ENCODE data around the gene IGFBP4.

The IGFBP4 gene

GRCh38 chr17:40503154-40503553, 59.9 kb downstream of the IGFBP4 start:
- FAIRE-seq (no peak), DNase-seq (ENCODE audit: insufficient read length, low spot score) (no peak)
- TF ChIP-seq PAX5 (IDR thresholded peaks at IDR 0.05; ENCODE audit: insufficient read depth, low read length, severe bottlenecking) (no peak), SPI1 (IDR thresholded peaks at IDR 0.05; ENCODE audit: low read depth, low read length) (no peak), POU2F2 (IDR thresholded peaks at IDR 0.05; ENCODE audit: low read depth, low read length) (no peak), TAF1 (IDR thresholded peaks at IDR 0.05; ENCODE audit: low read depth, low read length) (no peak), POLR2A (IDR thresholded peaks at IDR 0.05; ENCODE audit: low read depth, low read length) (no peak), POLR2AphosphoS5 (IDR thresholded peaks at IDR 0.05; ENCODE audit: low read depth, low read length) (no peak)

GRCh38 chr17:40506786-40507185, 63.5 kb downstream of the IGFBP4 start:
- TF ChIP-seq POLR2A (IDR thresholded peaks at IDR 0.05; ENCODE audit: low read depth, low read length), result no peak
- no peak for TF ChIP-seq PAX5 (IDR thresholded peaks at IDR 0.05; ENCODE audit: insufficient read depth, low read length, severe bottlenecking)
- TF ChIP-seq TAF1 (IDR thresholded peaks at IDR 0.05; ENCODE audit: low read depth, low read length), result no peak
- no peak for TF ChIP-seq POLR2AphosphoS5 (IDR thresholded peaks at IDR 0.05; ENCODE audit: low read depth, low read length)
- TF ChIP-seq SPI1 (IDR thresholded peaks at IDR 0.05; ENCODE audit: low read depth, low read length), result no peak
- no peak for TF ChIP-seq POU2F2 (IDR thresholded peaks at IDR 0.05; ENCODE audit: low read depth, low read length)
- DNase-seq (ENCODE audit: insufficient read length, low spot score) (no peak), FAIRE-seq (no peak)

Data from GM12891 (cell line).